Smooth muscle cell of the brain vasculature (primary cell): ENCODE results near the gene TOX3.

Experiments
- DNase-seq: peaks from one replicate; pipeline ENCODE4 v3.0.0-alpha.2; 2012; ENCODE audit warnings: low read depth, low spot score

TOX3 gene

DNA sequence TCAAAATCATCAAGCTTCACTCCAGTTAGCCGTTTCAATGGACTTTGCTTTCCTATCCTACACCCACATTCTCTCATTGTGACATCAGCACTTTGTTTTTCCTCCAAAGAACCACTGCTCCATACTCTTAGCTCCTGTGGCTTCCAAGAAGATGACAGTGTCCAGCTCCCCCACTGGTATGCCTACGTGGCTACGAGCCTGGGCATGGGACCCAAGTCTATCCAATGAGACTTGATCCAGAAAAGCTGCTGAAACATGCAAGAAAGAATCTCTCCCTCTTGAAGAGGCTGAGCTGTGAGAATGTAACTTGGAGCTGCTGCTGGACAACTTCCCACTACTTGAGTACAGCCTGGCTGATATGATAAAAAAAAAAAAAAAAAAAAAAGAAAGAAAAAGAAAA lies 9.4 kb downstream of the TOX3 start:
- no peak for DNase-seq

GRCh38 chr16:52535076-52535475 lies 11.9 kb downstream of the TOX3 start:
- no peak for DNase-seq

- no peak for DNase-seq
Measured at GRCh38 chr16:52533296-52533695, 13.6 kb downstream of the TOX3 start.

GRCh38 chr16:52532384-52532783 lies 14.6 kb downstream of the TOX3 start:
- no peak for DNase-seq

DNA sequence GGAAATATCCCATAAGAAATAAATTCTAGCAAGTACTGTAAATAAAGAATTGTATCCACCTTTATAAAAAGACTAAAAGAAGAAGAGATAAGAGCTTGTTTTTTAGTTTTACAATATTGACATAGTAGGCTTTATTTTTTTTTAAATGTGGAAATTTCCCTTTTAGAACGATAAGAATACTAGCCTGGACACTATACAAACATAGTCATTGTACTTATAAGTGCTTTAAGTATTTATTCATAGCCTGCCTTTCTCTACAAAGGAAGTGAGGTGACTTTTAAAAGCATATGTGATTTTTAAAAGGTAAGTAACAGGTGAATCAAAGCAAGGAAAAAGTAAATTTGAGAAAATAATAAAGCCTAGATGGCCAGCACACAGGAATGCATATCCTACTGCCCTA lies 17.7 kb downstream of the TOX3 start:
- DNase-seq: no peak

- DNase-seq: no peak
Measured at GRCh38 chr16:52528393-52529065, 18.4 kb downstream of the TOX3 start.

GRCh38 chr16:52526830-52527229 lies 20.1 kb downstream of the TOX3 start:
- no peak for DNase-seq

GRCh38 chr16:52526116-52526828 lies 20.7 kb downstream of the TOX3 start:
- no peak for DNase-seq

DNA sequence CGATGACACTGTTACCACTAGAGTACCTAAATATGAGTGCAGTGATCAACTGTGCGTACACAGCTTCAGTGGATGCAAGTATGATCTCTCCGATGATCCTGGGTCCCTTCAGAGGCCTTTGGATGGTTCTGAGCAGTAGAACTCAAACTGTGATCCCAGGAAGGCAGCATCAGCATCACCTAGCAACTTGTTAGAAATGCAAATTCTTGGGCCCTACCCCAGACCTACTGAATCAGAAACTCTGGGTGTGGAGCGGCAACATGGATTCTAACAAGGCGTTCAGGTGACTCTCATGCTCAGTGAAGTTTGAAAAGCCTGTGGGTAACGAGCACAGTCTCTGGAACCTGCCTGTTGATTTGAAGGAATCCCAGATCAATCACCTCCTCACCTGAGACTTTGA lies 25.4 kb downstream of the TOX3 start:
- DNase-seq: no peak

GRCh38 chr16:52518884-52519283 lies 28.1 kb downstream of the TOX3 start:
- no peak for DNase-seq

GRCh38 chr16:52515068-52515671 lies 31.8 kb downstream of the TOX3 start:
- no peak for DNase-seq

DNA sequence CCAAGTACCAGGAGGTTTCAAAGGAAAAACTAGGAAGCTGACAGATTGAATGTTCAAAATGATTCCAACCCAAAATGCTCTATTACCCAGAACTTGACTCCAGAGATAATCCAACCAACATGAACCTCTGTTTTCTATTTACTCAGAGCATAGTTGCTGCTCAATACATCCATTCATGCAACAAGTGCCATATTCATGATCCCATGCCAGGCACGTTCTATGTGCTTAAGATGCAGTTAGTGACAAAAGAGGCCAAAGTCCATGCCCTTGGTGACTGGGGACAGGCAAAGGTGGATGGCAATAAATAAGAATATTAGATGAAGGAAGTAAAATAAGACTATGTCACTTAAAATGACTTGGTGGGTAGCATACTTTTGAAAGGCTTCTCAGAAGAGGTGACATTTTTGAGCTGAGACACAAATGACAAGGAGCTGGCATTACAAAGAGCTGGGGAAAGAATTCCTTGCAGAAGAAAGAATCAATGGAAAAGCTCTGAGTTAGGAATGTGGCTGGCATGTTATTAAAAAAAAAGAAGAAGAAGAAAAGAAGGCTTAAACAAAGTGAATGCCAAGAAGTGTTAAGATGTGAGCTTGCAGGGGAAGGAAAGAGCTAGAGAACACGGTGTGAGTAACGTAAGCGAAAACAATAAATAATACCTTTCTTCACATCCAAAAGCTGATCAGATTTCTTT lies 34.5 kb downstream of the TOX3 start:
- no peak for DNase-seq

GRCh38 chr16:52501746-52502145 lies 45.2 kb downstream of the TOX3 start:
- no peak for DNase-seq

DNA sequence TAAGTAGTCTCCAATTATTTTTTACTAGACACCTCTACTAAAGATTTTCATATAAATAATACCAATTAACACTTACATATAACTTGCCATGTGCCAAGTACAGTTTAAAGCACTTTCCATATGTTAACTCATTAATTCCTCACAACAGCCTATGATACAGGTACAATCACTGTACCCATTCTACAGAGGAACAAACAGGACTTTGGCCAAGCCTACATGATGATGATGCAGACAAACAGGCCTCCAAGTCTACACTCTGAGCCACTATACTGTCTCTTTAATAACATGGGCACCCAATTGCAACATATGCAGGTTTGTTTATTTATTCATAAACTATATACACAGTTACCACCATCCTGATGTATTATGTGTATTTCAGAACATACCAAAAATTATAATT lies 46.0 kb downstream of the TOX3 start:
- DNase-seq: no peak

GRCh38 chr16:52499060-52499440 lies 47.9 kb downstream of the TOX3 start:
- no peak for DNase-seq

GRCh38 chr16:52498328-52499059 lies 48.4 kb downstream of the TOX3 start:
- no peak for DNase-seq

DNA sequence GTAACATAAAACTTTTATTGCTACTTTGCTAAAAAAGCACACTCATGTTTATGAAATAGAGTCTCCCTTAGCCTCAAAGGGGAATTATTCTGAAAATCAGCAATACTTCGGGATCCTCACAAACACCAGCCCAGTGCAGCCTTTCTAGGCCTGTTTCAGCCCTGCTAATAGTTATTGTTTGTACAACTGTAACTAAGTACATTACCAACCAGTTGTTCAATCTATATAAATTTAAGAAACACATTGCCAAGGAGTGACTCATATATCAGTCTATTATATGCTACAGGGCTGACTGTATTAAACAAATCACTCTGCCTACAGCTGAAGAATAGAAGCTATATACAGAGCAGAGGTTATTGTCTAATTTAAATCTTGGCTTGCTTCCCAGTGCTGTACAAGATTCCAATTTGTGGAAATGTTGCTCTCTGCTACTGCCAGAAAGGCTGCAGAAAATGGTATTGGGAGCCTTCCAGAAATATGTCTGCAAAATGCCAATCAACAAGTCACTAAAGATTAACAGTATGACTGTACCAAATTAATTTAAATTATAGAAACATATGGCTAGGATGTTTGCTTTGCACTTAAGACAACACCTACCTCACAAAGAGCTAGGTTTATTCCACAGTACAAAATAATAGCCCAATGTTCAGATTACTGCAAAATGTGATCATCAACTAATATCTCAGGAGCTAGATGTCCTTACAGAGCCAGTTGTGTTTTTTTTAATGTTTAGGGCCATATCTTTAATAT lies 49.7 kb downstream of the TOX3 start:
- DNase-seq: no peak

DNA sequence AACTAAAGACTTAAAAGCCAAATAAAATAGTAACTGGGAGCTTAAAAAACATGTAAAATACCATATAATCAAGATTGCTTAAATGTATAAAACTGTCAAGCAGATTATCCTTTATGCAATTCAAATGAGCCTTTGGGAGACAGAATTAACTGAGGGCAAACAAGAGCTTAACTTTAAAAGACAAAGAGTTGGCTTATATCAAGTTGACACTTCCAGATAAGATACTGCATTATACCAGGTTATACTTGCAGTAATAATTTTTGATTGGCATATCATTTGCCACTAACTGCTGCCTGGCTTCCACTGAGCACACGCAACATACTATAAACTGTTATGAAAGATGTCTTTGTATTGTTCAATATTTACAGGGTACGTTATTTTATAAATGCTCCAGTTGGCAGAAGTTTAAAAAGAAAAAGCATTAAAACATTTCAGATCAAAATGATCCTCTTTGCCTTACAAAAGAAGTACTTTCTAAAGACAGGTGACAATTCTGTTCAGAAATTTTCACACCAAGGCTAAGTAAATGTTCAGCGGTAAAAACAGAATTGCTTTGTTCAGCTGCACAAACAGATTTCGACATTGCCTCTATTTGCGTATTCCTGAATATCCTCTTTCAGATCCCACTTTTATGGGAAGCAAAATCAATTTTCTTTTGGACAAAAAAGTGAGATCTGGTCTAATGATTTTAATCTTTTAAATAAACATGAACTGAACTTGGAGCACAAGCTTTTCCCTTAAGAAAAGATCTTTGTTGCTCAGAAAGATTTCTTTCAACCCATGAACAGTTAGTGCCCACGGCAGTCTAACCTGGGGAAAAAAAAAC lies 50.7 kb downstream of the TOX3 start:
- no peak for DNase-seq

DNA sequence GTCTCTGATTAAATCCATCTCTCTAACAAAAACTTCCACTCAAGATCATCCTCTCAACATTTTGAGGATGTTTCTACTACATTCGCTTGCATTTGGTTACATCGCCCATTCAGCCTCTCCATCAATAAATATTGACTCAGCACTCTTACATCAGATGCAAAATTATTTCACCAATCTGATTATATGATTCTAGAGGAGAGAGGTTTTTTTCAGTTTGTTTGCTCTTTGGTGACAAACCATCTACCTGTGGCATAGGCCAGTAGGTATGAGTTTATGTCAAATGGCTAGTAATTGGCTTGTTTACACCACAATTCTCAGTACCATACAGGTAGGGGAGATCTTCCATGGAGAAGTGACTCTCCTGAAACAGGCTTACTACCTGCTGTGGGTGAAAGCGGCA lies 52.3 kb downstream of the TOX3 start:
- no peak for DNase-seq

GRCh38 chr16:52494145-52494544 lies 52.8 kb downstream of the TOX3 start:
- DNase-seq: no peak
